PFSK-1 (cell line): Measurements from ENCODE around the gene HYI.

Experiments used
- FOXP2 ChIP-seq: optimal IDR thresholded peaks from 2 replicates; pipeline ENCODE3; 2011; ENCODE audit warnings: borderline replicate concordance, control low read depth, inconsistent platforms; ENCODE audit not compliant: insufficient read depth; ENCODE audit errors: extremely low read length, extremely low read depth
- POLR2AphosphoS5 ChIP-seq: IDR thresholded peaks from 2 replicates; pipeline ENCODE4 v1.6.1; 2012; ENCODE audit warnings: low read depth, mild to moderate bottlenecking, control low read depth, low read length, moderate library complexity
- REST ChIP-seq, 2 experiments: IDR thresholded peaks; 2 replicates each; pipeline versions ENCODE4 v1.6.1 to v1.8.0; 2011 to 2012; ENCODE audit warnings: low read depth in 2 of 2, low read length in 2 of 2, control low read depth in 1 of 2, inconsistent platforms in 1 of 2, mild to moderate bottlenecking in 1 of 2, moderate library complexity in 1 of 2; ENCODE audit not compliant: insufficient read depth in 1 of 2
- SIN3A ChIP-seq: IDR thresholded peaks from 2 replicates; pipeline ENCODE4 v1.6.1; 2012; ENCODE audit warnings: mild to moderate bottlenecking, low read length, moderate library complexity, borderline replicate concordance; ENCODE audit not compliant: insufficient read depth
- TAF1 ChIP-seq: IDR thresholded peaks from 2 replicates; pipeline ENCODE4 v1.6.1; 2012; ENCODE audit warnings: low read length, control low read depth, borderline replicate concordance; ENCODE audit not compliant: insufficient read depth

The HYI gene

DNA sequence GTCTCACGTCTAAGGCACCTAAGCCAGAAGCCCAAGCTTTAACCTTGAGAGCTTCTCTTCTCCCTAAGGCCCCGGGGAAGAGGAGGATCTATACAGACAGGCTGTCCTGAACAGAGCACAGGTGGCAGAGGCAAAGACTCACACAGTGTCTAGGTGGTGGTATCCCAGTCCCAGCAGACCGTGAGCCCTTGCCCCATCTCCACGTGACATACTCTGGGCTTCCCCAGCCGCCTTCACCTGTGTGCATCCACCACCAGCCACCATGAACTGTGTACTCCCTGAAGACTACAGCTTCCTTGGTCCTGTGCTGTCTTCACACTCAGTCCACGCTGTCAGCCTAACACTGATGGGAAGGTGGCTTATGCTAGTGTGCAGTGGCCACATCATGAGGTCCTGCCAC lies 32.3 kb downstream of the HYI start:
- TF ChIP-seq REST (IDR thresholded peaks at IDR 0.05; ENCODE audit: insufficient read depth in 1 of 2, low read depth in 2 of 2, low read length in 2 of 2): no peak
- no peak for TF ChIP-seq SIN3A

DNA sequence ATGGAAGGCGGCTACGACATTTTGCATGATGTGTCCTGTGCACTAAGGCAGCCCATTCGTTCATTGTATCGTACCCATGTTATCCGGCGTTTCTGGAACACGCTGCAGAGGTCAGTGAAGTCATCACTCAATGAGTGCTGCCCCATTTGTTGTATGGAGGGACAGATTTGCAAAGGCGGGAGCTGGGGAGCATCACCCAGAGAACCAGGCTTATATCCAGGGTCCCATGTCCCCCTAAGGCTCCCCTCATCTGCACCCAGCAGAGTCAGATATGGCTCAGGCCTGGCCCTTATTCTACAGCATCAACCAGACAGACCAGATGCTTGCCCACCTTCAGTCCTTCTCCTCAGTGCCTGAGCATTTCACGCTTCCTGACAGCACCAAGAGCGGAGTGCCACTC lies 32.9 kb downstream of the HYI start:
- TF ChIP-seq FOXP2 (no peak), SIN3A (no peak), REST (IDR thresholded peaks at IDR 0.05; ENCODE audit: insufficient read depth in 1 of 2, low read depth in 2 of 2, low read length in 2 of 2) (no peak), TAF1 (no peak), POLR2AphosphoS5 (no peak)

GRCh38 chr1:43419627-43420425 lies 33.9 kb downstream of the HYI start:
- TF ChIP-seq POLR2AphosphoS5: no peak
- TF ChIP-seq TAF1: no peak
- no peak for TF ChIP-seq SIN3A
- no peak for TF ChIP-seq FOXP2
- TF ChIP-seq REST (IDR thresholded peaks at IDR 0.05; ENCODE audit: insufficient read depth in 1 of 2, low read depth in 2 of 2, low read length in 2 of 2): no peak

GRCh38 chr1:43418858-43419257 lies 34.9 kb downstream of the HYI start:
- TF ChIP-seq FOXP2 (no peak), REST (IDR thresholded peaks at IDR 0.05; ENCODE audit: insufficient read depth in 1 of 2, low read depth in 2 of 2, low read length in 2 of 2) (no peak)

GRCh38 chr1:43415901-43416300 lies 37.8 kb downstream of the HYI start:
- TF ChIP-seq POLR2AphosphoS5 (no peak), TAF1 (no peak), FOXP2 (no peak), REST (IDR thresholded peaks at IDR 0.05; ENCODE audit: insufficient read depth in 1 of 2, low read depth in 2 of 2, low read length in 2 of 2) (no peak), SIN3A (no peak)
